GM23338 (cell line): ENCODE data around the gene NUF2. TPM values are rescaled to one million over a fixed set of nuclear protein-coding genes. Genes with fewer than 3 reads are reported as not detected.

Source experiments
- ATAC-seq: fragments of 200-7000 bp; cut with Tn5 transposase; 3 replicates; pipeline ENCODE4 v1.9.1; 2020
- DNase-seq: peaks from one replicate; pipeline ENCODE4 v3.0.0-alpha.2; 2015; ENCODE audit warnings: low spot score
- H2AFZ ChIP-seq: fragments of 200-600 bp; sonication (generic); 2 replicates; pipeline ENCODE4 v1.8.0; 2016; ENCODE audit warnings: antibody characterized with exemption, mild to moderate bottlenecking, moderate library complexity
- H3F3A ChIP-seq: fragments of 200-600 bp; sonication (generic); replicated peaks from 2 replicates; pipeline ENCODE4 v1.8.0; 2017; ENCODE audit warnings: antibody characterized with exemption, mixed run types, low read depth
- H3K27ac ChIP-seq: fragments of 200-600 bp; sonication (generic); 2 replicates; pipeline ENCODE4 v1.6.1; 2016; ENCODE audit warnings: low read depth
- H3K27me3 ChIP-seq: fragments of 200-600 bp; sonication (generic); 2 replicates; pipeline ENCODE4 v1.8.0; 2016; ENCODE audit warnings: mild to moderate bottlenecking, mixed run types, moderate library complexity; ENCODE audit not compliant: insufficient read depth
- H3K36me3 ChIP-seq: fragments of 200-600 bp; sonication (generic); 2 replicates; pipeline ENCODE4 v1.8.0; 2016; ENCODE audit warnings: mild to moderate bottlenecking; ENCODE audit not compliant: insufficient read depth
- H3K4me1 ChIP-seq: fragments of 200-600 bp; sonication (generic); 2 replicates; pipeline ENCODE4 v1.8.0; 2016; ENCODE audit warnings: mild to moderate bottlenecking, moderate library complexity; ENCODE audit not compliant: insufficient read depth
- H3K4me2 ChIP-seq: fragments of 200-600 bp; sonication (generic); 2 replicates; pipeline ENCODE4 v1.7.1; 2017; ENCODE audit warnings: mixed run types
- H3K4me3 ChIP-seq: fragments of 200-600 bp; sonication (generic); 2 replicates; pipeline ENCODE4 v1.6.1; 2016; ENCODE audit warnings: mixed run types
- H3K79me2 ChIP-seq: fragments of 200-600 bp; sonication (generic); replicated peaks from 2 replicates; pipeline ENCODE4 v1.8.0; 2017; ENCODE audit warnings: mild to moderate bottlenecking; ENCODE audit not compliant: insufficient read depth
- H3K9me2 ChIP-seq: fragments of 200-600 bp; sonication (generic); 2 replicates; pipeline ENCODE4 v1.8.0; 2017; ENCODE audit not compliant: insufficient read depth
- H4K20me1 ChIP-seq: fragments of 200-600 bp; sonication (generic); replicated peaks from 2 replicates; pipeline ENCODE4 v1.8.0; 2017; ENCODE audit warnings: mild to moderate bottlenecking; ENCODE audit not compliant: insufficient read depth
- H3K27ac Mint-ChIP-seq: 2 replicates; pipeline ENCODE4 v1.8.0; 2020; ENCODE audit warnings: inconsistent platforms, mild to moderate bottlenecking, moderate library complexity, mixed read lengths
- H3K27me3 Mint-ChIP-seq: 3 replicates; pipeline ENCODE4 v1.8.0; 2022; ENCODE audit warnings: low read depth, mild to moderate bottlenecking, moderate library complexity, mixed read lengths, inconsistent platforms; ENCODE audit not compliant: insufficient read depth, poor library complexity
- H3K36me3 Mint-ChIP-seq: 3 replicates; pipeline ENCODE4 v1.8.0; 2021; ENCODE audit warnings: low read depth, mild to moderate bottlenecking, inconsistent platforms, moderate library complexity, mixed read lengths
- H3K4me1 Mint-ChIP-seq: 3 replicates; pipeline ENCODE4 v1.8.0; 2020; ENCODE audit warnings: mild to moderate bottlenecking, inconsistent platforms, mixed read lengths
- H3K4me3 Mint-ChIP-seq: 3 replicates; pipeline ENCODE4 v1.8.0; 2021; ENCODE audit warnings: moderate library complexity, mild to moderate bottlenecking, inconsistent platforms, mixed read lengths
- H3K9me3 Mint-ChIP-seq: 3 replicates; pipeline ENCODE4 v1.8.0; 2020; ENCODE audit warnings: moderate library complexity, mild to moderate bottlenecking, inconsistent platforms, mixed read lengths
- CREB1 ChIP-seq: fragments of 250-450 bp; sonication (Bioruptor Pico); IDR thresholded peaks from 2 replicates; pipeline ENCODE4 v1.5.0; 2020; ENCODE audit warnings: low read depth, mild to moderate bottlenecking, moderate library complexity
- CTCF ChIP-seq, 2 experiments: fragments of 200-600 bp in 1 of 2; sonication (generic) in 1 of 2; conservative IDR thresholded peaks; 2 replicates each; pipeline versions ENCODE4 v1.5.1 to v1.6.1; 2016 to 2017; ENCODE audit warnings: antibody characterized with exemption in 2 of 2, low read depth in 2 of 2, mild to moderate bottlenecking in 2 of 2, moderate library complexity in 1 of 2
- ETS1 ChIP-seq: IDR thresholded peaks from 2 replicates; pipeline ENCODE4 v1.6.1; 2016; ENCODE audit warnings: antibody characterized with exemption
- EZH2 ChIP-seq: fragments of 200-600 bp; sonication (generic); IDR thresholded peaks from one replicate; pipeline ENCODE4 v1.8.0; 2017; ENCODE audit warnings: antibody characterized with exemption, mild to moderate bottlenecking, low read depth; ENCODE audit not compliant: unreplicated experiment
- EZH2phosphoT487 ChIP-seq: fragments of 200-600 bp; sonication (generic); IDR thresholded peaks from one replicate; pipeline ENCODE4 v1.8.1; 2018; ENCODE audit warnings: antibody characterized with exemption; ENCODE audit not compliant: unreplicated experiment
- JUNB ChIP-seq: IDR thresholded peaks from one replicate; pipeline ENCODE4 v1.6.1; 2016; ENCODE audit warnings: antibody characterized with exemption; ENCODE audit not compliant: unreplicated experiment
- NANOG ChIP-seq: IDR thresholded peaks from 2 replicates; pipeline ENCODE4 v1.6.1; 2016; ENCODE audit warnings: antibody characterized with exemption, borderline replicate concordance
- POLR2AphosphoS5 ChIP-seq: IDR thresholded peaks from 2 replicates; pipeline ENCODE4 v1.6.1; 2016; ENCODE audit warnings: antibody characterized with exemption, low read depth
- REST ChIP-seq: IDR thresholded peaks from one replicate; pipeline ENCODE4 v1.6.1; 2018; ENCODE audit warnings: antibody characterized with exemption; ENCODE audit not compliant: unreplicated experiment
- STAT1 ChIP-seq: IDR thresholded peaks from one replicate; pipeline ENCODE4 v1.6.1; 2016; ENCODE audit warnings: antibody characterized with exemption; ENCODE audit not compliant: unreplicated experiment
- ZNF114 ChIP-seq: fragments of 250-450 bp; sonication (Bioruptor Pico); IDR thresholded peaks from 2 replicates; pipeline ENCODE4 v1.5.0; 2020; ENCODE audit warnings: mild to moderate bottlenecking, moderate library complexity
- ZNF331 ChIP-seq: fragments of 250-450 bp; sonication (Bioruptor Pico); IDR thresholded peaks from 2 replicates; pipeline ENCODE4 v1.5.0; 2020; ENCODE audit warnings: low read depth, mild to moderate bottlenecking, moderate library complexity
- ZNF462 ChIP-seq: fragments of 250-450 bp; sonication (Bioruptor Pico); IDR thresholded peaks from 2 replicates; pipeline ENCODE4 v1.5.0; 2020; ENCODE audit warnings: mild to moderate bottlenecking, moderate library complexity
- polyA plus RNA-seq: library from polyadenylated mRNA; unstranded; fragments of >200 nt; fragmentation: Nextera tagmentation; extraction: Ambion mirVana; gene quantifications from 2 replicates; pipeline ENCODE4 v1.2.1, GENCODE V29; 2016
- total RNA-seq: library from RNA; depleted of rRNA; stranded (reverse); fragments of >200 nt; shearing (Covaris generic); gene quantifications from 2 replicates; pipeline ENCODE4 v1.2.3, GENCODE V29; 2014

NUF2 gene
- total and polyA plus RNA-seq, 2 experiments from 2014 or later: 21.7 to 51.4 TPM

- no peaks in the 10 kb centered on the region for H3K9me3 Mint-ChIP-seq
- H3K27ac Mint-ChIP-seq: no peak overlapping the region
- Histone ChIP-seq H2AFZ (no peak overlapping the region), H3K27ac (no peak overlapping the region), H3F3A (no peaks in the 10 kb centered on the region), H3K9me2 (peaks cover 15% of the 10 kb centered on the region; the same call in 1 of the 2 replicates), H4K20me1 (no peaks in the 10 kb centered on the region), H3K4me1 (peaks cover 24% of the 10 kb centered on the region), H3K4me2 (no peak overlapping the region), H3K4me3 (no peak overlapping the region), H3K79me2 (no peaks in the 10 kb centered on the region), H3K27me3 (no peaks in the 10 kb centered on the region), H3K36me3 (no peaks in the 10 kb centered on the region; the same call in 1 of the 2 replicates)
- H3K27me3 Mint-ChIP-seq: peaks cover 5% of the 10 kb centered on the region
- no peaks in the 10 kb centered on the region for H3K36me3 Mint-ChIP-seq
- no peak for DNase-seq
- H3K4me1 Mint-ChIP-seq: peaks cover 39% of the 10 kb centered on the region
- ATAC-seq: no peak
- TF ChIP-seq EZH2phosphoT487 (no peak), REST (no peak), POLR2AphosphoS5 (no peak), ETS1 (no peak), STAT1 (no peak), ZNF462 (CRISPR knock-in tag) (no peak), CREB1 (CRISPR knock-in tag) (no peak), ZNF331 (CRISPR knock-in tag) (no peak), NANOG (no peak), EZH2 (no peak), ZNF114 (CRISPR knock-in tag) (no peak), CTCF (conservative IDR thresholded peaks at IDR 0.05; ENCODE audit: low read depth in 2 of 2) (no peak), JUNB (no peak)
- H3K4me3 Mint-ChIP-seq: no peak overlapping the region
These were observed 79.5 kb downstream of the NUF2 start for GRCh38 chr1:163401211-163401610.
